Muscle of arm (tissue), 12 donors: Measurements from ENCODE around the gene KCNH1. TPM values are rescaled to one million over a fixed set of nuclear protein-coding genes. Genes with fewer than 3 reads are reported as not detected.

ENCODE experiments used
- DNase-seq: peaks from one replicate; pipeline ENCODE4 v3.0.0-alpha.2; 2013
- polyA plus RNA-seq, 12 donors: library from polyadenylated mRNA; unstranded; fragments of 120-200 nt; gene quantifications; one replicate each; pipeline ENCODE4 v1.2.1, GENCODE V29; 2013; ENCODE audit not compliant: insufficient read length in 12 of 12

KCNH1 gene
- polyA plus RNA-seq, 12 donors: 0.19 to 0.63 (median 0.35) TPM; not detected in 2

- DNase-seq: no peak
These were observed 319.4 kb downstream of the KCNH1 start for GRCh38 chr1:210814382-210815123.

GRCh38 chr1:210801501-210801900, 332.4 kb downstream of the KCNH1 start:
- no peak for DNase-seq

- DNase-seq: no peak
These were observed 333.2 kb downstream of the KCNH1 start for GRCh38 chr1:210800756-210801155.

GRCh38 chr1:210800301-210800700, 333.6 kb downstream of the KCNH1 start:
- DNase-seq: no peak

GRCh38 chr1:210797422-210797821, 336.5 kb downstream of the KCNH1 start:
- no peak for DNase-seq

- no peak for DNase-seq
These were observed 337.5 kb downstream of the KCNH1 start for GRCh38 chr1:210796421-210796820.

GRCh38 chr1:210794445-210794844, 339.5 kb downstream of the KCNH1 start:
- no peak for DNase-seq

- DNase-seq: no peak
These were observed 341.5 kb downstream of the KCNH1 start for GRCh38 chr1:210792250-210793102.

- DNase-seq: no peak
These were observed 343.8 kb downstream of the KCNH1 start for GRCh38 chr1:210790196-210790595.

- DNase-seq: no peak
These were observed 346.1 kb downstream of the KCNH1 start for GRCh38 chr1:210787800-210788199.

GRCh38 chr1:210786546-210786945, 347.4 kb downstream of the KCNH1 start:
- no peak for DNase-seq

GRCh38 chr1:210783925-210784324, 350.0 kb downstream of the KCNH1 start:
- DNase-seq: no peak

GRCh38 chr1:210781652-210782051, 352.3 kb downstream of the KCNH1 start:
- DNase-seq: no peak

- peak; percentile 9 for DNase-seq
These were observed 354.7 kb downstream of the KCNH1 start for GRCh38 chr1:210779269-210779668.

GRCh38 chr1:210777914-210778313, 356.0 kb downstream of the KCNH1 start:
- no peak for DNase-seq

- no peak for DNase-seq
These were observed 357.2 kb downstream of the KCNH1 start for GRCh38 chr1:210776712-210777111.

GRCh38 chr1:210775289-210775688, 358.7 kb downstream of the KCNH1 start:
- DNase-seq: no peak

GRCh38 chr1:210773450-210773849, 360.5 kb downstream of the KCNH1 start:
- DNase-seq: no peak

GRCh38 chr1:210771131-210771530, 362.8 kb downstream of the KCNH1 start:
- no peak for DNase-seq

GRCh38 chr1:210770396-210770984, 363.5 kb downstream of the KCNH1 start:
- no peak for DNase-seq

GRCh38 chr1:210769473-210769872, 364.5 kb downstream of the KCNH1 start:
- no peak for DNase-seq

- DNase-seq: no peak
These were observed 369.4 kb downstream of the KCNH1 start for GRCh38 chr1:210764536-210764935.

GRCh38 chr1:210758761-210759160, 375.2 kb downstream of the KCNH1 start:
- no peak for DNase-seq
